IMR-90 (cell line): ENCODE measurements around the gene KCNMA1. TPM values are rescaled to one million over a fixed set of nuclear protein-coding genes. Genes with fewer than 3 reads are reported as not detected.

ENCODE experiments used
- ATAC-seq: fragments of 200-7000 bp; cut with Tn5 transposase; 2 replicates; pipeline ENCODE4 v1.9.1; 2020; ENCODE audit warnings: low read depth, mild to moderate bottlenecking, moderate library complexity
- BruUV-seq: library from RNA; stranded (reverse); fragments of 400-500 nt; replicated peaks from 2 replicates; lab custom pipeline; 2021; lab: Mats Ljungman, UMichigan
- CTCF ChIA-PET: fragments of 300-600 bp; formaldehyde crosslinking; extraction: SDS; loops from one replicate; lab custom pipeline; 2021; ENCODE audit warnings: antibody characterized with exemption; lab: Yijun Ruan, JAX
- POLR2A ChIA-PET: fragments of 300-600 bp; sonication (Branson Sonifier 250); formaldehyde crosslinking; loops from one replicate; lab custom pipeline; 2022; ENCODE audit warnings: antibody characterized with exemption; ENCODE audit not compliant: unreplicated experiment; lab: Charles Lee
- DNase-seq: peaks from one replicate; pipeline ENCODE4 v3.0.0; 2013
- H2AFZ ChIP-seq: replicated peaks from 2 replicates; pipeline ENCODE3; 2013; ENCODE audit warnings: low read length, mild to moderate bottlenecking; ENCODE audit not compliant: poor library complexity
- H2AK5ac ChIP-seq: 2 replicates; pipeline ENCODE4 v1.6.1; 2013; ENCODE audit warnings: low read depth, low read length, inconsistent platforms
- H2AK9ac ChIP-seq: replicated peaks from 2 replicates; pipeline ENCODE3; 2013; ENCODE audit warnings: mild to moderate bottlenecking, low read depth, low read length, moderate library complexity; ENCODE audit not compliant: poor library complexity
- H2BK120ac ChIP-seq: 2 replicates; pipeline ENCODE4 v1.6.1; 2013; ENCODE audit warnings: low read depth, low read length, inconsistent platforms
- H2BK15ac ChIP-seq: 3 replicates; pipeline ENCODE4 v1.6.1; 2013; ENCODE audit warnings: low read depth, low read length, inconsistent platforms
- H2BK20ac ChIP-seq: 2 replicates; pipeline ENCODE4 v1.6.1; 2013; ENCODE audit warnings: low read depth, mild to moderate bottlenecking, inconsistent platforms, low read length, moderate library complexity
- H2BK5ac ChIP-seq: 2 replicates; pipeline ENCODE4 v1.6.1; 2013; ENCODE audit warnings: mild to moderate bottlenecking, low read depth, low read length, inconsistent platforms; ENCODE audit not compliant: poor library complexity, severe bottlenecking
- H3K14ac ChIP-seq: replicated peaks from 2 replicates; pipeline ENCODE4 v1.6.1; 2013; ENCODE audit warnings: low read depth, low read length, inconsistent platforms
- H3K18ac ChIP-seq: 2 replicates; pipeline ENCODE4 v1.6.1; 2013; ENCODE audit warnings: low read depth, low read length, control low read depth
- H3K23ac ChIP-seq: 2 replicates; pipeline ENCODE4 v1.6.1; 2013; ENCODE audit warnings: low read depth, low read length, inconsistent platforms
- H3K27ac ChIP-seq: 2 replicates; pipeline ENCODE4 v1.5.1; 2013; ENCODE audit warnings: mild to moderate bottlenecking, control low read depth, low read length; ENCODE audit not compliant: insufficient read depth
- H3K27me3 ChIP-seq: 2 replicates; pipeline ENCODE4 v1.6.1; 2013; ENCODE audit warnings: low read length; ENCODE audit not compliant: control insufficient read depth, insufficient read depth
- H3K36me3 ChIP-seq: 2 replicates; pipeline ENCODE4 v1.6.1; 2013; ENCODE audit warnings: low read length, mixed read lengths; ENCODE audit not compliant: control insufficient read depth, insufficient read depth
- H3K4ac ChIP-seq: 2 replicates; pipeline ENCODE4 v1.6.1; 2013; ENCODE audit warnings: low read depth, low read length, inconsistent platforms
- H3K4me1 ChIP-seq: 2 replicates; pipeline ENCODE4 v1.6.1; 2013; ENCODE audit warnings: low read length, mixed read lengths; ENCODE audit not compliant: control insufficient read depth, insufficient read depth
- H3K4me2 ChIP-seq: 2 replicates; pipeline ENCODE4 v1.6.1; 2013; ENCODE audit warnings: low read depth, mild to moderate bottlenecking, control low read depth, low read length, moderate library complexity
- H3K4me3 ChIP-seq: 2 replicates; pipeline ENCODE4 v1.5.1; 2013; ENCODE audit warnings: low read depth, mild to moderate bottlenecking, control low read depth, low read length, moderate library complexity; ENCODE audit not compliant: insufficient read depth
- H3K56ac ChIP-seq: 2 replicates; pipeline ENCODE4 v1.6.1; 2013; ENCODE audit warnings: low read length, inconsistent platforms; ENCODE audit not compliant: insufficient read depth; ENCODE audit errors: extremely low read depth
- H3K79me1 ChIP-seq, 2 experiments: 2 replicates each; pipeline ENCODE4 v1.6.1; 2013; ENCODE audit warnings: low read length in 2 of 2, inconsistent platforms in 1 of 2, low read depth in 1 of 2
- H3K9ac ChIP-seq: 2 replicates; pipeline ENCODE4 v1.6.1; 2013; ENCODE audit warnings: low read depth, low read length, control low read depth
- H3K9me1 ChIP-seq: 2 replicates; pipeline ENCODE4 v1.6.1; 2013; ENCODE audit warnings: low read length, inconsistent platforms; ENCODE audit not compliant: insufficient read depth
- H3K9me3 ChIP-seq: 2 replicates; pipeline ENCODE4 v1.6.1; 2013; ENCODE audit warnings: low read length; ENCODE audit not compliant: control insufficient read depth, insufficient read depth
- H4K20me1 ChIP-seq: 2 replicates; pipeline ENCODE4 v1.6.1; 2013; ENCODE audit warnings: low read length, inconsistent platforms; ENCODE audit not compliant: insufficient read depth
- H4K5ac ChIP-seq: 2 replicates; pipeline ENCODE4 v1.6.1; 2013; ENCODE audit warnings: mild to moderate bottlenecking, low read depth, low read length, control low read depth
- H4K8ac ChIP-seq, 2 experiments: 2 replicates each; pipeline ENCODE4 v1.6.1; 2013; ENCODE audit warnings: low read depth in 2 of 2, low read length in 2 of 2, control low read depth in 1 of 2, inconsistent platforms in 1 of 2
- H4K91ac ChIP-seq: 2 replicates; pipeline ENCODE4 v1.6.1; 2013; ENCODE audit warnings: low read depth, low read length, inconsistent platforms; ENCODE audit not compliant: insufficient read depth
- CHD1 ChIP-seq: IDR thresholded peaks from 2 replicates; pipeline ENCODE4 v1.6.1; 2012; ENCODE audit warnings: low read depth, low read length, improper control_type of control experiment
- MAFK ChIP-seq: IDR thresholded peaks from 2 replicates; pipeline ENCODE4 v1.6.1; 2012; ENCODE audit warnings: low read depth, low read length, improper control_type of control experiment
- MXI1 ChIP-seq: IDR thresholded peaks from 2 replicates; pipeline ENCODE4 v1.6.1; 2012; ENCODE audit warnings: low read depth, mild to moderate bottlenecking, low read length, moderate library complexity, borderline replicate concordance
- NFE2L2 ChIP-seq: fragments of 150-350 bp; IDR thresholded peaks from 2 replicates; pipeline ENCODE4 v1.6.1; 2016; ENCODE audit warnings: low read depth, mild to moderate bottlenecking, low read length
- POLR2A ChIP-seq: IDR thresholded peaks from 2 replicates; pipeline ENCODE4 v1.6.1; 2012; ENCODE audit warnings: mild to moderate bottlenecking, low read depth, low read length
- RAD21 ChIP-seq: IDR thresholded peaks from 2 replicates; pipeline ENCODE4 v1.6.1; 2012; ENCODE audit warnings: low read length, improper control_type of control experiment
- RFX5 ChIP-seq: IDR thresholded peaks from 2 replicates; pipeline ENCODE4 v1.8.0; 2012; ENCODE audit warnings: low read depth, mild to moderate bottlenecking, low read length, moderate library complexity
- USF2 ChIP-seq: fragments of 150-350 bp; IDR thresholded peaks from 2 replicates; pipeline ENCODE4 v1.6.1; 2017; ENCODE audit warnings: mild to moderate bottlenecking, antibody characterized with exemption, low read length, low read depth
- WGBS, 2 experiments: methylation state at CpG; one replicate each; pipeline versions ENCODE4 v1.1.5 to v1.1.7; 2013; ENCODE audit warnings: missing lambda C conversion rate in 2 of 2; ENCODE audit not compliant: insufficient read length in 1 of 2; ENCODE audit errors: extremely low coverage in 2 of 2; 5-methylcytosine and 5-hydroxymethylcytosine counted together
- dilution Hi-C: fragments of 300-500 bp; cut with HindIII; formaldehyde crosslinking; loops from one replicate; pipeline ENCODE4 v1.14.3; 2018; ENCODE audit warnings: low sequenced_read_pairs; ENCODE audit not compliant: unreplicated experiment
- in situ Hi-C: fragments of 300-500 bp; cut with MboI; formaldehyde crosslinking; loops from 3 replicates; pipeline ENCODE4 v1.14.3; 2019; ENCODE audit warnings: low sequenced_read_pairs, inconsistent platforms, mixed read lengths
- intact Hi-C: fragments of 100-400 bp; cut with micrococcal nuclease; formaldehyde crosslinking; loops from 2 replicates; pipeline ENCODE4 v1.10.0; 2022
- polyA plus RNA-seq, 3 experiments: library from polyadenylated mRNA; depleted of rRNA; stranded (reverse); fragments of >200 nt; gene quantifications; 2 replicates each; pipeline ENCODE4 v1.2.3, GENCODE V29; 2012; ENCODE audit warnings: low replicate concordance in 1 of 3
- total RNA-seq: library from RNA; depleted of rRNA; stranded (reverse); fragments of >200 nt; gene quantifications from 2 replicates; pipeline ENCODE4 v1.2.3, GENCODE V29; 2012
- TF ChIP-seq, protein P1 (sequence below): conservative IDR thresholded peaks from 2 replicates; pipeline ENCODE4 v1.5.1; 2012; ENCODE audit warnings: mild to moderate bottlenecking, low read depth, low read length, improper control_type of control experiment

KCNMA1 gene
- total and polyA plus RNA-seq, 2 of the 4 experiments (the other 2 are of a cell fraction), result 25.6 to 29.6 TPM

DNA sequence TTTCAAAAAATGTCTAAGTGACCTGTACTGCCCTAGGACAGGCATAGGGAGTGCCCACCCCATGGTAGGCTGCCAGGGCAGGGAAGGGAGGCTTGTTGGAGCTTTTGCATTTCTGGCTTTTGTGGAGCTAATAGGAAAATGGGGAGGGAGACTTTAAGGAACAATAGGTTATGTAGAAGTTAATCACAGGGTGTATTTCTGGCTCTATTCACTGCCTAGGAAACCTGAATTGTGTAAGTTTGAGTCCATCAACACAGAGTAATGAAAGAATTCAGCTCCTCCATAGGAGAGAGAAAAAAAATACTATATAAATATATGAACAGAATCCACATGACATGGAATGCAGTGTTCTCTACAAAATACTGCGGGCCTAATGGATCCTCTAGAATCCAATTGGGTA, 661.5 kb downstream of the KCNMA1 start:
- Histone ChIP-seq H3K18ac (no peak overlapping the region), H3K27me3 (peaks cover 3% of the 10 kb centered on the region; the same call in 1 of the 2 replicates), H3K4me3 (no peak overlapping the region), H3K56ac (no peak overlapping the region), H3K9ac (no peak overlapping the region), H2AK5ac (no peak overlapping the region), H3K9me3 (no peaks in the 10 kb centered on the region), H2BK20ac (no peak overlapping the region), H3K36me3 (no peaks in the 10 kb centered on the region), H4K91ac (no peak overlapping the region), H3K4me1 (no peaks in the 10 kb centered on the region; the same call in 1 of the 2 replicates), H3K4ac (no peak overlapping the region), H2BK5ac (no peak overlapping the region), H3K79me1 (no peaks in the 10 kb centered on the region), H2AK9ac (no peak overlapping the region), H4K20me1 (no peaks in the 10 kb centered on the region), H3K27ac (no peak overlapping the region), H2BK120ac (no peak overlapping the region), H3K9me1 (no peaks in the 10 kb centered on the region), H4K8ac (no peak overlapping the region), H3K4me2 (no peak overlapping the region), H2AFZ (no peak overlapping the region), H4K5ac (no peak overlapping the region), H3K14ac (no peak overlapping the region), H3K23ac (no peak overlapping the region), H2BK15ac (no peak overlapping the region)
- no CpG with 5 or more reads among the region's 1 CpG for WGBS, 2 experiments
- no TSS peak for BruUV-seq
- intact Hi-C loops, result no loop called here
- dilution Hi-C loops, result no loop called here
- POLR2A ChIA-PET, result no interaction called here
- no peak for DNase-seq
- TF ChIP-seq RFX5 (no peak), NFE2L2 (no peak), USF2 (no peak), MXI1 (no peak), CHD1 (no peak), POLR2A (no peak), MAFK (no peak), RAD21 (no peak)
- TF ChIP-seq, protein P1, sequence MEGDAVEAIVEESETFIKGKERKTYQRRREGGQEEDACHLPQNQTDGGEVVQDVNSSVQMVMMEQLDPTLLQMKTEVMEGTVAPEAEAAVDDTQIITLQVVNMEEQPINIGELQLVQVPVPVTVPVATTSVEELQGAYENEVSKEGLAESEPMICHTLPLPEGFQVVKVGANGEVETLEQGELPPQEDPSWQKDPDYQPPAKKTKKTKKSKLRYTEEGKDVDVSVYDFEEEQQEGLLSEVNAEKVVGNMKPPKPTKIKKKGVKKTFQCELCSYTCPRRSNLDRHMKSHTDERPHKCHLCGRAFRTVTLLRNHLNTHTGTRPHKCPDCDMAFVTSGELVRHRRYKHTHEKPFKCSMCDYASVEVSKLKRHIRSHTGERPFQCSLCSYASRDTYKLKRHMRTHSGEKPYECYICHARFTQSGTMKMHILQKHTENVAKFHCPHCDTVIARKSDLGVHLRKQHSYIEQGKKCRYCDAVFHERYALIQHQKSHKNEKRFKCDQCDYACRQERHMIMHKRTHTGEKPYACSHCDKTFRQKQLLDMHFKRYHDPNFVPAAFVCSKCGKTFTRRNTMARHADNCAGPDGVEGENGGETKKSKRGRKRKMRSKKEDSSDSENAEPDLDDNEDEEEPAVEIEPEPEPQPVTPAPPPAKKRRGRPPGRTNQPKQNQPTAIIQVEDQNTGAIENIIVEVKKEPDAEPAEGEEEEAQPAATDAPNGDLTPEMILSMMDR, result no peak
- in situ Hi-C loops, result loop anchor here (25.0 kb wide), 2 partner anchors 414 to 1564 kb away; partner anchors contain the start of gene ZNF503
- ATAC-seq, result no peak
- CTCF ChIA-PET, result no interaction called here
